Left ventricle myocardium inferior (tissue), 1 donor: Measurements from ENCODE around the gene DNMT3B. TPM values are rescaled to one million over a fixed set of nuclear protein-coding genes. Genes with fewer than 3 reads are reported as not detected.

Source experiments
- DNase-seq: peaks from one replicate; pipeline ENCODE4 v3.0.0-alpha.2; 2020
- H3K27ac ChIP-seq: fragments of 200-600 bp; replicated peaks from 2 replicates; pipeline ENCODE4 v1.8.0; 2021
- H3K27me3 ChIP-seq: fragments of 200-600 bp; 2 replicates; pipeline ENCODE4 v1.8.0; 2021; ENCODE audit warnings: low read depth
- H3K36me3 ChIP-seq: fragments of 200-600 bp; 2 replicates; pipeline ENCODE4 v1.8.0; 2021
- H3K4me1 ChIP-seq: fragments of 200-600 bp; 2 replicates; pipeline ENCODE4 v1.8.0; 2021
- H3K4me3 ChIP-seq: fragments of 200-600 bp; 2 replicates; pipeline ENCODE4 v1.8.0; 2021; ENCODE audit warnings: mild to moderate bottlenecking, moderate library complexity
- H3K9me3 ChIP-seq: fragments of 200-600 bp; replicated peaks from 2 replicates; pipeline ENCODE4 v1.8.0; 2021
- CTCF ChIP-seq: fragments of 200-600 bp; IDR thresholded peaks from 2 replicates; pipeline ENCODE4 v1.8.0; 2021; ENCODE audit warnings: antibody characterized with exemption, mild to moderate bottlenecking, borderline replicate concordance
- intact Hi-C: fragments of 100-400 bp; cut with micrococcal nuclease; formaldehyde crosslinking; loops from one replicate; pipeline ENCODE4 v1.11.0; 2022
- total RNA-seq: library from RNA; stranded (reverse); fragmentation: NEBNext Ultra II Directional; extraction: Animal tissue kit (Norgen Biotek cat#: 25700); gene quantifications from one replicate; pipeline ENCODE4 v1.2.1, GENCODE V29; 2021
- donor health status: DM: no; HTN: yes; CAD: no; lungs with severe emphysema.

Gene DNMT3B
- total RNA-seq, 1 donor from 2014 or later: 0.49 TPM

GRCh38 chr20:32737371-32738223 lies 24.6 kb upstream of the DNMT3B start:
- no peaks in the 10 kb centered on the region for H3K27me3 ChIP-seq
- H3K4me1 ChIP-seq: peaks cover 17% of the 10 kb centered on the region
- no peaks in the 10 kb centered on the region for H3K9me3 ChIP-seq
- intact Hi-C loops: no loop called here
- TF ChIP-seq CTCF: no peak
- no peak overlapping the region for H3K27ac ChIP-seq
- H3K4me3 ChIP-seq: no peak overlapping the region
- no peak for DNase-seq
- H3K36me3 ChIP-seq: peaks cover 5% of the 10 kb centered on the region

- no peak for DNase-seq
- H3K9me3 ChIP-seq: no peaks in the 10 kb centered on the region
- H3K27ac ChIP-seq: no peak overlapping the region
- peaks cover 34% of the 10 kb centered on the region for H3K4me1 ChIP-seq
- H3K27me3 ChIP-seq: no peaks in the 10 kb centered on the region
- intact Hi-C loops: no loop called here
- no peak overlapping the region for H3K4me3 ChIP-seq
- TF ChIP-seq CTCF: no peak
- no peaks in the 10 kb centered on the region for H3K36me3 ChIP-seq
Observed at GRCh38 chr20:32741151-32741550, 21.0 kb upstream of the DNMT3B start.

GRCh38 chr20:32742322-32743236 lies 19.6 kb upstream of the DNMT3B start:
- Histone ChIP-seq H3K36me3 (no peaks in the 10 kb centered on the region), H3K9me3 (no peaks in the 10 kb centered on the region), H3K27me3 (no peaks in the 10 kb centered on the region), H3K4me3 (peak overlapping the region; percentile 82), H3K27ac (peak overlapping the region; percentile 89), H3K4me1 (peaks cover 31% of the 10 kb centered on the region)
- no peak for DNase-seq
- intact Hi-C loops: no loop called here
- TF ChIP-seq CTCF: no peak

GRCh38 chr20:32743237-32744112 lies 18.7 kb upstream of the DNMT3B start, which contains the start of gene COMMD7:
COMMD7 (minus strand) TSS chr20:32743467; CDS start chr20:32743391, 76 bp downstream.
- intact Hi-C loops: no loop called here
- Histone ChIP-seq H3K4me3 (peak within 1 kb of the TSS; percentile 82), H3K27me3 (no peaks in the 10 kb centered on the region), H3K4me1 (peaks cover 22% of the 10 kb centered on the region), H3K36me3 (no peaks in the 10 kb centered on the region), H3K27ac (peak within 1 kb of the TSS; percentile 89), H3K9me3 (no peaks in the 10 kb centered on the region)
- peak; percentile 66 for DNase-seq
- no peak for TF ChIP-seq CTCF
